Body of pancreas (tissue), 4 donors: ENCODE data around the gene EDN2.

Experiments
- CTCF ChIP-seq, 7 experiments: fragments of 450-650 bp in 4 of 7; fragments of 200-600 bp in 3 of 7; sonication (generic) in 3 of 7; IDR thresholded peaks; one replicate each; pipeline ENCODE4 v1.5.1; 2016 to 2019; ENCODE audit warnings: antibody characterized with exemption in 7 of 7
- POLR2A ChIP-seq, 3 donors: fragments of 450-650 bp; IDR thresholded peaks; one replicate each; pipeline ENCODE4 v1.6.1; 2016; ENCODE audit warnings: antibody characterized with exemption in 3 of 3, mild to moderate bottlenecking in 2 of 3

- TF ChIP-seq POLR2A (IDR thresholded peaks at IDR 0.05) (no peak), CTCF (IDR thresholded peaks at IDR 0.05) (no peak)
Observed at GRCh38 chr1:41463516-41463915, 21.0 kb downstream of the EDN2 start.
